ENCODE data around the gene CHRNB1.

GRCh38 chr17:7443499-7444485 is 1.1 kb upstream of the CHRNB1 start:
- TF ChIP-seq, protein P1, sequence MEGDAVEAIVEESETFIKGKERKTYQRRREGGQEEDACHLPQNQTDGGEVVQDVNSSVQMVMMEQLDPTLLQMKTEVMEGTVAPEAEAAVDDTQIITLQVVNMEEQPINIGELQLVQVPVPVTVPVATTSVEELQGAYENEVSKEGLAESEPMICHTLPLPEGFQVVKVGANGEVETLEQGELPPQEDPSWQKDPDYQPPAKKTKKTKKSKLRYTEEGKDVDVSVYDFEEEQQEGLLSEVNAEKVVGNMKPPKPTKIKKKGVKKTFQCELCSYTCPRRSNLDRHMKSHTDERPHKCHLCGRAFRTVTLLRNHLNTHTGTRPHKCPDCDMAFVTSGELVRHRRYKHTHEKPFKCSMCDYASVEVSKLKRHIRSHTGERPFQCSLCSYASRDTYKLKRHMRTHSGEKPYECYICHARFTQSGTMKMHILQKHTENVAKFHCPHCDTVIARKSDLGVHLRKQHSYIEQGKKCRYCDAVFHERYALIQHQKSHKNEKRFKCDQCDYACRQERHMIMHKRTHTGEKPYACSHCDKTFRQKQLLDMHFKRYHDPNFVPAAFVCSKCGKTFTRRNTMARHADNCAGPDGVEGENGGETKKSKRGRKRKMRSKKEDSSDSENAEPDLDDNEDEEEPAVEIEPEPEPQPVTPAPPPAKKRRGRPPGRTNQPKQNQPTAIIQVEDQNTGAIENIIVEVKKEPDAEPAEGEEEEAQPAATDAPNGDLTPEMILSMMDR (IDR thresholded peaks at IDR 0.05), result no peak
- TF ChIP-seq POLR2A (IDR thresholded peaks at IDR 0.05), result no peak

Measured in tibial nerve (tissue), 3 donors.